Measurements from ENCODE around the gene SEC63.

The SEC63 gene

GRCh38 chr6:107987805-107988204 lies 29.8 kb upstream of the SEC63 start:
- Histone ChIP-seq H3K27me3 (no peaks in the 10 kb centered on the region), H3K4me3 (no peak overlapping the region), H3K27ac (no peak overlapping the region), H3K4me1 (no peaks in the 10 kb centered on the region), H3K36me3 (no peaks in the 10 kb centered on the region), H3K9me3 (no peaks in the 10 kb centered on the region)
- TF ChIP-seq CTCF (IDR thresholded peaks at IDR 0.05): no peak
- intact Hi-C loops (cut with DNase I; ENCODE audit: low total_unique reads): no loop called here
- DNase-seq: no peak

DNA sequence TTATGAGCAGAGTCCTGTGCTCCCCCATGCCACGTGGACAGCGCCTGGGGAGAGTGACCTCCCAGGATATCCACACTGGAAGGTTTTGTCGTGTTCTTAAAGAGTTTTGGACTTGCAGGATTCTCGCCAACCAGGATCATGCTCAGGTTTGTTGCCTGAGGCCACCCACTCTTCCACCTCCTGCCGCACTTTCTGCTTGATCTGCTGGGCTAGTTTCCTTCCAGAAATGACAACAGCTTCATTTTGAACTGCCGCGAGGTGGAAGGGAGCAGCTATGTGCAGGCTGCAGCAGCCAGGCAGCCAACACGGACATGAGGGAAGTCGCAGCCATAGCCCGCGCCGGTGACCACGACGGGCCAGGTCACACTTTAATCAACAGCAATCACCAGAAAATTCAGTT lies 27.7 kb upstream of the SEC63 start:
- no peaks in the 10 kb centered on the region for H3K36me3 ChIP-seq
- H3K27me3 ChIP-seq: no peaks in the 10 kb centered on the region
- no peak for DNase-seq
- intact Hi-C loops (cut with DNase I; ENCODE audit: low total_unique reads): no loop called here
- no peak for TF ChIP-seq CTCF (IDR thresholded peaks at IDR 0.05)
- H3K4me3 ChIP-seq: no peak overlapping the region
- H3K27ac ChIP-seq: no peak overlapping the region
- H3K9me3 ChIP-seq: no peaks in the 10 kb centered on the region
- H3K4me1 ChIP-seq: no peaks in the 10 kb centered on the region

GRCh38 chr6:107983811-107984210 lies 25.8 kb upstream of the SEC63 start:
- no peaks in the 10 kb centered on the region for H3K27me3 ChIP-seq
- H3K27ac ChIP-seq: no peak overlapping the region
- H3K36me3 ChIP-seq: no peaks in the 10 kb centered on the region
- no peak for TF ChIP-seq CTCF (IDR thresholded peaks at IDR 0.05)
- no peaks in the 10 kb centered on the region for H3K4me1 ChIP-seq
- intact Hi-C loops (cut with DNase I; ENCODE audit: low total_unique reads): no loop called here
- no peaks in the 10 kb centered on the region for H3K9me3 ChIP-seq
- no peak overlapping the region for H3K4me3 ChIP-seq
- DNase-seq: no peak

GRCh38 chr6:107982486-107982885 lies 24.5 kb upstream of the SEC63 start:
- Histone ChIP-seq H3K4me1 (no peaks in the 10 kb centered on the region), H3K27ac (no peak overlapping the region), H3K9me3 (no peaks in the 10 kb centered on the region), H3K4me3 (no peak overlapping the region), H3K36me3 (no peaks in the 10 kb centered on the region), H3K27me3 (no peaks in the 10 kb centered on the region)
- DNase-seq: no peak
- intact Hi-C loops (cut with DNase I; ENCODE audit: low total_unique reads): no loop called here
- TF ChIP-seq CTCF (IDR thresholded peaks at IDR 0.05): no peak

DNA sequence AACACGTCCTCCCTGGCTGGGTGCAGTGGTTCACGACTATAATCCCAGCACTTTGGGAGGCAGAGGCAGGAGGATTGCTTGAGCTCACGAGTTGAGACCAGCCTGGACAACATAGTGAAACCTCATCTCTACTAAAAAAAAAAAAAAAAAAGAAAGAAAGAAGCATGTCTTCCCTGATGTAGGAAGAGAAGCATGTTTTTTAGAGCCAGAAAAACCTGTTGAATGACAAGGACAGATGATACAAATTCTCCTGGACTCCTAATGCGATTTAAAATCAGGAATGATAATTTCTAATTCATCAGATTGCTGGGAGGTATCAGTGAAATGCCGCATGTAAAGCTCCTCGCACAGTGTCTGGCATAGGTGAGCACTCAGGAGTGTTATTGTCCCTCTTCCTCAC lies 23.7 kb upstream of the SEC63 start:
- intact Hi-C loops (cut with DNase I; ENCODE audit: low total_unique reads): no loop called here
- Histone ChIP-seq H3K27ac (no peak overlapping the region), H3K9me3 (no peaks in the 10 kb centered on the region), H3K27me3 (no peaks in the 10 kb centered on the region), H3K4me1 (no peaks in the 10 kb centered on the region), H3K4me3 (no peak overlapping the region), H3K36me3 (no peaks in the 10 kb centered on the region)
- DNase-seq: no peak
- TF ChIP-seq CTCF (IDR thresholded peaks at IDR 0.05): no peak

DNA sequence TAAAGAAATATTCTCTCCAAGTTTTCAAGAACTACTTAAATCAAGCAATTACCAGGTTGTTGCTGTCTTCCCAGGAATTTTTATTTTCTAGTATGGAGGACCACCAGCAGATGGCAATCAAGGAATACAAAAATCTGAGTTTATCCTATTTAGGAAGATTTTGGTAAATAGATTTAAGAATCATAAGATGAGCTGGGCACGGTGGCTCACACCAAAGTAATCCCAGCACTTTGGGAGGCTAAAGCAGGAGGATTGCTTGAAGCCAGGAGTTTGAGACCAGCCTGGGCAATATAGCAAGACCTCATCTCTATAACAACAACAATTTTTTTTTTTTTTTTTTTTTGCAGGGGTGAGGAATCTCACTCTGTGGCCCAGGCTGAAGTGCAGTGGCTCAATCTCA lies 19.3 kb upstream of the SEC63 start:
- DNase-seq: no peak
- Histone ChIP-seq H3K9me3 (no peaks in the 10 kb centered on the region), H3K27me3 (no peaks in the 10 kb centered on the region), H3K36me3 (no peaks in the 10 kb centered on the region), H3K4me3 (no peak overlapping the region), H3K27ac (no peak overlapping the region), H3K4me1 (no peaks in the 10 kb centered on the region)
- peak; percentile 16 to 32 for TF ChIP-seq CTCF (IDR thresholded peaks at IDR 0.05)
- intact Hi-C loops (cut with DNase I; ENCODE audit: low total_unique reads): no loop called here

All from tibial artery (tissue), 4 donors.